ENCODE data around the gene IL2RA.

IL2RA gene

GRCh38 chr10:6038071-6038631, 24.0 kb downstream of the IL2RA start:
- no peak for DNase-seq (ENCODE audit: low read depth)

DNA sequence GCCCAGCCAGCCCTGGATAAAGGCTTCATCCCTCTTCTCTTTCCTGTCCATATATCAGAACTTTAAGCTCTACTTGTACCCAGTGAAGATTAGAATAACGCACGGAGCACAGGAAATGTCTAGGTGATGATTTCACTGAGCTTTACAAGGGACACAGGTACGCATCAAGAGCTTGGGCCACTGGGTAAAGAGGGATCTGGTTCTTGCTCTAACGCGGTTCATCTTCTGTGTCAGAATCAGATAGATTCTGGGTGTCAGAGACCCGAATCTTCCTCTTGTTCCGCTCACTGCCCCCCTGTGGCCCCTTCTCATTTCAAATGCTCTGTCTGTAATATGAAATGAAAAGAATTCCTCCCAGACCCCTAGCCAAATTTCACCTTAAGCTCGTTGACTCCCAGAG, 24.7 kb downstream of the IL2RA start:
- DNase-seq (ENCODE audit: low read depth) = no peak

DNA sequence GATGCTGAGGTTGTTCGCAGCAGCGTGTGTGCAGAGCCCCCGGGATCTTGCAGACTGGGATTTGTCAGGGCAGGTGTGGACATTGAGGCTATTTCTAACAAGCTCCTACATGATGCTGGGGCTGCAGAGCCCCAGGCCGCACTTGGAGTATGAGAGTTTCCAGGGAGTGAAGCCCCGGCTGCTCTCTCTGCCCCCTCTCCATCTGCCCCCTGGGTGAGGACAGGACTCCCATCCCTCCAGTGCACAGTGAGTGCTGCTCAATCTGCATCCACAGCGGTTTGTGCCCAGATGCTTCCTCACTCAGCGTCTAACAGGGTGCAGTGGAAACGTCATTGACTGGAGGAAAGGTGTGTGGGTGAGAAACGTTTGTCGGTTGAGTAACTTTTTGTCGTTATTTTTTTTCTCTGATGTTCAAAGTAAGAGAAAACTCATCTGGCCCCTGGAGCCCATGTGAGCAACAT, 25.3 kb downstream of the IL2RA start:
- no peak for DNase-seq (ENCODE audit: low read depth)

- no peak for DNase-seq (ENCODE audit: low read depth)
Observed at GRCh38 chr10:6035931-6036575, 26.1 kb downstream of the IL2RA start.

DNA sequence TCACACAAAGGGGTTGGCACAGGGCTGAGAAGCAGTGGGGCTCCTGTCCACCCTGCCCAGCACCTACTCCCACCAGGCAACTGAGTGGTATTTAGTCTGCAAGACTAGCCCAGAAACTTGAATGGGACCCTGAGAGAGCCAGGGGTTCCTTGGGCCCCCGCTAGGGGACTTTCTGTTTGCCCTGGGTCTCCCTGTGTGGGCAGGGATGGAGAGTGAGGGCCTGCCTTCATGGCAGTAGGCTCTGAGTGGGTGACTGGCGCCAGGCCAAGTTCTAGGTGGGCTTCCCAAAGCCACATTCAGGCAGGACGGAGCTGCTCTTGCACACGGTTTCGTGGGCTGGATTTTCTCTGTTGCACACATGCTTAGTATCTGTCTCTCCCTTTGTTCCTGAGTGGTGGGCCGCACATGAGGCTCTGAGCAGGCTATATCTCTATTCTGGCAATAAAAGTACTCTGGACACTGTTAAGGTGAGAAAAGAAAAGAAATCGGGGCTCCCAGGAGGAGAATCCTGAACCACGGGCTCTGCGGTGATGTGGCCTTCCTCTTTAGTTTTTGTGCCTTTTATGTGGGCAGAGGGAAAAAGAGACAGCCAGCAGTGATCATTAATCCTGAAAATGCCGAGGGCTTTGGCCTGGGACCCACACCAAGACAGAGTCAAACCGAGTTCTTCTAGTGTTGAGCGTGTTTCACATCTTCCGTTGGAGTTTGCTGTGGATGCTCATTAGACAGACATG, 26.9 kb downstream of the IL2RA start:
- no peak for DNase-seq (ENCODE audit: low read depth)

DNA sequence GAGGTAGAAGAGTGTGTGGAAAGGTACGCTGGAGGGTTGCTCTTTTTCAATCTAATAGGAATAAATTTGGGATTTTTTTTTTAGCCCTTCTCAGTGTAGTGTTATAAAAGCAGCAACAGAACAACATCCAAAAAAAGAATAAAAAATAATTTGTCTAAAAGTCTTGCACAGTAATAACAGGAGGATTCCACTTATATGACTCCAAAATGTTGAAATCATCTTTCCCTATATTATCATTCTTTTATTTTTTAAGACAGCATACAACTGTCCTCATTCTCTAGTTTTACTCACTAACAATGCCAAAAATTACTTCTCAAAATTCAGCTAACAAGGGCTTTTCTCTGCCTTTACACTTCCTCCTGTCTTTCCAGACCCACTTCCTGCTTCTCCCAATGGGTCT, 27.8 kb downstream of the IL2RA start:
- no peak for DNase-seq (ENCODE audit: low read depth)

DNA sequence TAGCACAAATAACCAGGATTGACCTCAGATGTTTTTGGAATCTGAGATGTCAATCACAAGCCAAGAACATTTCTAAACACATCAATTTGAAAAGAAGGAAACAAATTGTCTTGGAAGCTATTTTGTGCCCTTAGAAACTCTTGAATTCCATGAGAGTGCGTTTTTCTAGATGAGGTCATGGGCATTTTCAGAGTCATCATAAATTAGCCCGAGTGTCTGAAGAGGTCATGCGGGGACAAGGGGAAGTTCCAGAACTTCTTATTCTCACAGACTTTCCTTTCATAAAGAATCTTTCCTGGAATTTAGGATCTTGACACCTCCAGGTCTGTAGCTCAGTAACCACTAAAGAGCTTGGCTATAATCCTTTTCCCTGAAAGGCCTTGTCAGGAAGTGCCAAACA, 28.2 kb downstream of the IL2RA start:
- DNase-seq (ENCODE audit: low read depth) = no peak

DNA sequence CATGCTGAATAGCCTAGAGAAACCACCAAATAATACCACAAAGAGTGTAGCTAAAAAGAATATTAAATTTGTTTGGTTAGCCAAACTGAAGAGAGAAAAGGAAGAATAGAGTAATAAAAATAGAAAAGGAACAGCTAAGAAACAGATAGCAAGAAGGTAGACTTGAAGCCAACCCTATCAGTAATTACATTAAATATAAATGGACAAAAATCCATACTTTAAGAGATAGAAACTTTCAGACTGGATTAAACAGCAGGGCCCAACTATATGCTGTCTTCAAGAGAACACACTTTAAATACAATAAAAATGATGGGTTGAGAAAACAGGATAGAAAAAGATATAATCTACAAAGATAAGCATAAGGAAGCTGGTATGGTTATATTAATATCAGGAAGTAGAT, 31.2 kb downstream of the IL2RA start:
- no peak for DNase-seq (ENCODE audit: low read depth)

- no peak for DNase-seq (ENCODE audit: low read depth)
Observed at GRCh38 chr10:6030217-6030616, 31.9 kb downstream of the IL2RA start.

- no peak for DNase-seq (ENCODE audit: low read depth)
Observed at GRCh38 chr10:6027929-6028328, 34.2 kb downstream of the IL2RA start.

GRCh38 chr10:6025683-6026255, 36.4 kb downstream of the IL2RA start:
- DNase-seq (ENCODE audit: low read depth) = no peak

- no peak for DNase-seq (ENCODE audit: low read depth)
Observed at GRCh38 chr10:6024334-6024682, 37.9 kb downstream of the IL2RA start.

GRCh38 chr10:6023661-6024333, 38.4 kb downstream of the IL2RA start:
- peak; percentile 88 for DNase-seq (ENCODE audit: low read depth)

DNA sequence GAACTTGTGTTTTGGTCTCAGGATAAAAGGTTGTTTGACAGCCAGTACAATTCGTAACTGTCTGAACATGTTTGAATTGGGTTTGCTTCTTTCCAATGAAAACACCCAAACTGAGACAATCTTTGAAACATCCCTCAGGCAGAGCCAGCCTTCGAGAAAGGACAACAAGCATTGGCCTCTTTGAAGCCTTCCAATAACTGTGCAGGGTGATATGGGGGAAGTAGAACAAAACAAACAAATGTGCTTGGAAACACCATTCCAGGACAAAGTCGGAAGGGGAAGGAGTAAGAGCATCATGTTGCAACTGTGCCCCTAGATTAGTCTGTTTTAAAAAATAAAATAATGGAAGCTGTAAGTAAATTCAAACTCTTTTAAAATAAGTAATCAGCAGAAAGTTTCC, 39.5 kb downstream of the IL2RA start:
- no peak for DNase-seq (ENCODE audit: low read depth)

- no peak for DNase-seq (ENCODE audit: low read depth)
Observed at GRCh38 chr10:6020826-6021225, 41.3 kb downstream of the IL2RA start.

- no peak for DNase-seq (ENCODE audit: low read depth)
Observed at GRCh38 chr10:6019796-6020195, 42.4 kb downstream of the IL2RA start.

DNA sequence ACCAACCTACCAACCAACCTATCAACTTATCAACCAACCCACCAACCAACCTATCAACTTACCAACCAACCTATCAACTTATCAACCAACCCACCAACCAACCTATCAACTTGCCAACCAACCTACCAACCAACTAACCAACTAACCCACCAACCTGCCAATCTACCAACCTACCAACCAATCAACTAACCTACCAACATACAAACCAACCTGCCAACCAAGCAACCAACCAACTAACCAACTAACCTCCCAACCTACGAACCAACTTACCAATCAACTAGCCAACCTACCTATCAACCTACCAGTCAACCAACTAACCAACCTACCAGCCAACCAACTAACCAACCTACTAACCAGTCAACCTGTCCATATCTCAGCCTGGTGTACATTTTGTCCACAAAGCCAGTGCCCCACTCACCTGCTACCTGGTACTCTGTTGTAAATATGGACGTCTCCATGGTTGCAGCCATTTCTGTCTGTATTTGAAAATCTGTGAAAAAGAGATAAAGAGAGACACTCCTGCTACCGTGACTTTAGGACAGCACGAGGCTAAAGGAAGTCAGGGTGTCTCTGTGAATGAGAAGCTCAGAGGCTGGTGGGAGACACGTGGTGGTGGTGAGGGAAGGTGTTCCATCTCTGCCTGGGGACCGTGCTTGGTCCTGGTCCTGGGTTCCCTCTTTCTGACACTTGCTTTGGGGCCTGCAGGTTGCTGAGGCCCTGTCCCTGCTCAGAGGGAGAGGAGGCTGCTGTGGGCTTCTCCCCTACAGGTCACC, 43.0 kb downstream of the IL2RA start:
- no peak for DNase-seq (ENCODE audit: low read depth)

DNA sequence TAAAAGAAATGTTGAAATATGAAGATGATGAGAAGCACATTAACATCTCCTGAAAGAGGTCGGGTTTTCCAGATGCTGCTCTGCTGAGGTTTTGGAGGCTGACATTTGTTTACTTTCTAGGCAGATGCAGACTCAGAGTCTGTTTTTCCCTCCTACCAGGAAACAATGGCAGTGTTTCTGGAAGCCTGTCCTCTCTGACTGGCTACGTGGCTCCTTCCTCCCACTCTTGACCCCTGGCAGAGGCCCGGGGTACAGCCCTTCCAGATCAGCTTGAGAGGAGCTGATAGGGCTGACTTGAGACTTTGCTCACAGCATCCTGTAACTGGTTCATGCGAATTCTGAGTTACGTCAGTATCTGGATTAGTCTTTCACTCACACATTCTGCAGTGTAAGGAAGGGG, 43.7 kb downstream of the IL2RA start:
- DNase-seq (ENCODE audit: low read depth) = no peak

- no peak for DNase-seq (ENCODE audit: low read depth)
Observed at GRCh38 chr10:6017781-6018354, 44.3 kb downstream of the IL2RA start.

- no peak for DNase-seq (ENCODE audit: low read depth)
Observed at GRCh38 chr10:6014241-6014761, 47.9 kb downstream of the IL2RA start.
